PC-9 (cell line): ENCODE data around the gene PRXL2B. TPM values are rescaled to one million over a fixed set of nuclear protein-coding genes. Genes with fewer than 3 reads are reported as not detected.

ENCODE experiments used
- BruUV-seq: library from RNA; stranded (reverse); fragments of 400-500 nt; replicated peaks from 2 replicates; lab custom pipeline; 2021; lab: Mats Ljungman, UMichigan
- CTCF ChIA-PET: fragments of 300-600 bp; sonication (Branson Sonifier 250); formaldehyde crosslinking; loops from one replicate; lab custom pipeline; 2022; ENCODE audit warnings: antibody characterized with exemption; lab: Charles Lee
- POLR2A ChIA-PET: fragments of 300-600 bp; sonication (Branson Sonifier 250); formaldehyde crosslinking; loops from one replicate; lab custom pipeline; 2022; ENCODE audit warnings: antibody characterized with exemption; ENCODE audit not compliant: unreplicated experiment; lab: Charles Lee
- DNase-seq, 2 experiments: peaks; one replicate each; pipeline versions ENCODE4 v3.0.0 to v3.0.0-alpha.2; 2015 to 2022; ENCODE audit warnings: mixed read lengths in 1 of 2
- H2AFZ ChIP-seq: fragments of 200-600 bp; sonication (generic); 2 replicates; pipeline ENCODE4 v1.8.1; 2017; ENCODE audit warnings: antibody characterized with exemption
- H3F3A ChIP-seq: fragments of 200-600 bp; sonication (generic); 2 replicates; pipeline ENCODE4 v1.8.1; 2017; ENCODE audit warnings: antibody characterized with exemption, mild to moderate bottlenecking, low read depth; ENCODE audit not compliant: insufficient read depth
- H3K27ac ChIP-seq: fragments of 200-600 bp; sonication (generic); 2 replicates; pipeline ENCODE4 v1.6.1; 2016; ENCODE audit warnings: mixed run types
- H3K27me3 ChIP-seq: fragments of 200-600 bp; sonication (generic); 2 replicates; pipeline ENCODE4 v1.6.1; 2016; ENCODE audit warnings: low read depth, mixed run types; ENCODE audit not compliant: insufficient read depth
- H3K36me3 ChIP-seq: fragments of 200-600 bp; sonication (generic); 2 replicates; pipeline ENCODE4 v1.6.1; 2016; ENCODE audit warnings: low read depth, mixed run types
- H3K4me1 ChIP-seq: fragments of 200-600 bp; sonication (generic); replicated peaks from 2 replicates; pipeline ENCODE4 v1.6.1; 2016; ENCODE audit warnings: mixed run types; ENCODE audit not compliant: insufficient read depth
- H3K4me2 ChIP-seq: fragments of 200-600 bp; sonication (generic); 2 replicates; pipeline ENCODE4 v1.6.1; 2017; ENCODE audit warnings: mixed run types
- H3K4me3 ChIP-seq: fragments of 200-600 bp; sonication (generic); 2 replicates; pipeline ENCODE4 v1.6.1; 2016; ENCODE audit warnings: mixed run types
- H3K79me2 ChIP-seq: fragments of 200-600 bp; sonication (generic); 2 replicates; pipeline ENCODE4 v1.6.1; 2017; ENCODE audit warnings: low read depth, mixed run types
- H3K9me2 ChIP-seq: fragments of 200-600 bp; sonication (generic); 2 replicates; pipeline ENCODE4 v1.8.1; 2017; ENCODE audit warnings: mild to moderate bottlenecking; ENCODE audit not compliant: insufficient read depth
- H3K9me3 ChIP-seq: fragments of 200-600 bp; sonication (generic); 2 replicates; pipeline ENCODE4 v1.8.1; 2016; ENCODE audit warnings: low read depth; ENCODE audit not compliant: insufficient read depth
- H4K20me1 ChIP-seq: fragments of 200-600 bp; sonication (generic); 2 replicates; pipeline ENCODE4 v1.8.1; 2017; ENCODE audit not compliant: insufficient read depth
- EZH2 ChIP-seq: fragments of 200-600 bp; sonication (generic); IDR thresholded peaks from 2 replicates; pipeline ENCODE4 v1.8.0; 2017; ENCODE audit warnings: antibody characterized with exemption, low read depth
- intact Hi-C: fragments of 100-400 bp; cut with micrococcal nuclease; formaldehyde crosslinking; loops from one replicate; pipeline ENCODE4 v1.10.0; 2022; ENCODE audit not compliant: unreplicated experiment
- total RNA-seq: library from RNA; stranded (reverse); gene quantifications from 2 replicates; pipeline ENCODE4 v1.2.3, GENCODE V29; 2021
- TF ChIP-seq, protein P1 (sequence below): fragments of 200-600 bp; sonication (generic); conservative IDR thresholded peaks from 2 replicates; pipeline ENCODE4 v1.6.1; 2017; ENCODE audit warnings: mixed run types, antibody characterized with exemption, mild to moderate bottlenecking, moderate library complexity

Gene PRXL2B
- total RNA-seq, 1 experiment from 2014 or later, result 26.1 TPM

DNA sequence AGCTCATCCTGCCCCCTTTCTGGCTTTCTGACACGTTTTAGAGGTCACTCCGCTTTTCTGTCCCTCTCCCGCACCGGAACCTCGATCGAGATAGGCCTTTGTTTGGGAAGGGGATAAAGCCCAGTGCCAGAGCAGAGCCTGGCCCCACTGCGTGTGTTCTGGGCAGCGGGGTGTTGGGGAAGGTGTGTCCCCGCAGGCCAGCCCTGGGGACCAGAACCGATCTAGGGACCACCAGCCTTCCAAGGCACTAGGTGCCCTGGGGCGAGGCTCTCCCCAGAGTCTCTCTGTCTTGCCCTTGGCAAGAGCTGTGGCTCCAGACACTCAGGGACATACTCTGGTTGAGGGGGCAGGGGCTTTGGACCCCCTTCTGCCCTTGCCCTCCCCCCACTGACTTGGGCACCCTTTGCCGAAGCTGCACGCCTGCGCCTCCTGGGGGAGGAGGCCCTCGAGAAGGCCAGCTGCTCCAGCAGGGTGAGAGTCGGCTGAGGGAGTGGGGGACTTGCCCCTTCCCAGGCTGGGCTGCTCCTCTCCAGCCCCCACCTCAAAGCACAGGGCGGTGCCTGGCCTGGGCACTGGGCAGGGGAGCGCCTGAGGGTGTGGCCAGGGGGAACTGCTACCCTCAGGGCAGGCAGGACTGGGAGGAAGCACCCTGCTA lies 16.4 kb downstream of the PRXL2B start:
- no TSS peak for BruUV-seq
- Histone ChIP-seq H4K20me1 (no peaks in the 10 kb centered on the region), H3K27me3 (peaks cover 88% of the 10 kb centered on the region), H3K9me2 (no peaks in the 10 kb centered on the region), H3K4me3 (no peak overlapping the region), H3K79me2 (no peaks in the 10 kb centered on the region), H3K4me1 (no peaks in the 10 kb centered on the region), H3K4me2 (no peak overlapping the region), H3F3A (no peaks in the 10 kb centered on the region), H3K9me3 (no peaks in the 10 kb centered on the region), H3K36me3 (no peaks in the 10 kb centered on the region), H3K27ac (no peak overlapping the region), H2AFZ (no peak overlapping the region)
- POLR2A ChIA-PET, result no interaction called here
- TF ChIP-seq, protein P1, sequence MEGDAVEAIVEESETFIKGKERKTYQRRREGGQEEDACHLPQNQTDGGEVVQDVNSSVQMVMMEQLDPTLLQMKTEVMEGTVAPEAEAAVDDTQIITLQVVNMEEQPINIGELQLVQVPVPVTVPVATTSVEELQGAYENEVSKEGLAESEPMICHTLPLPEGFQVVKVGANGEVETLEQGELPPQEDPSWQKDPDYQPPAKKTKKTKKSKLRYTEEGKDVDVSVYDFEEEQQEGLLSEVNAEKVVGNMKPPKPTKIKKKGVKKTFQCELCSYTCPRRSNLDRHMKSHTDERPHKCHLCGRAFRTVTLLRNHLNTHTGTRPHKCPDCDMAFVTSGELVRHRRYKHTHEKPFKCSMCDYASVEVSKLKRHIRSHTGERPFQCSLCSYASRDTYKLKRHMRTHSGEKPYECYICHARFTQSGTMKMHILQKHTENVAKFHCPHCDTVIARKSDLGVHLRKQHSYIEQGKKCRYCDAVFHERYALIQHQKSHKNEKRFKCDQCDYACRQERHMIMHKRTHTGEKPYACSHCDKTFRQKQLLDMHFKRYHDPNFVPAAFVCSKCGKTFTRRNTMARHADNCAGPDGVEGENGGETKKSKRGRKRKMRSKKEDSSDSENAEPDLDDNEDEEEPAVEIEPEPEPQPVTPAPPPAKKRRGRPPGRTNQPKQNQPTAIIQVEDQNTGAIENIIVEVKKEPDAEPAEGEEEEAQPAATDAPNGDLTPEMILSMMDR, result no peak
- no peak for TF ChIP-seq EZH2
- intact Hi-C loops, result no loop called here
- no peak for DNase-seq
- CTCF ChIA-PET, result interaction anchor here (0.5 to 0.6 kb wide), 2 partner anchors 10 to 13 kb away, joined by 3 read pairs; no protein-coding TSS in a partner anchor

DNA sequence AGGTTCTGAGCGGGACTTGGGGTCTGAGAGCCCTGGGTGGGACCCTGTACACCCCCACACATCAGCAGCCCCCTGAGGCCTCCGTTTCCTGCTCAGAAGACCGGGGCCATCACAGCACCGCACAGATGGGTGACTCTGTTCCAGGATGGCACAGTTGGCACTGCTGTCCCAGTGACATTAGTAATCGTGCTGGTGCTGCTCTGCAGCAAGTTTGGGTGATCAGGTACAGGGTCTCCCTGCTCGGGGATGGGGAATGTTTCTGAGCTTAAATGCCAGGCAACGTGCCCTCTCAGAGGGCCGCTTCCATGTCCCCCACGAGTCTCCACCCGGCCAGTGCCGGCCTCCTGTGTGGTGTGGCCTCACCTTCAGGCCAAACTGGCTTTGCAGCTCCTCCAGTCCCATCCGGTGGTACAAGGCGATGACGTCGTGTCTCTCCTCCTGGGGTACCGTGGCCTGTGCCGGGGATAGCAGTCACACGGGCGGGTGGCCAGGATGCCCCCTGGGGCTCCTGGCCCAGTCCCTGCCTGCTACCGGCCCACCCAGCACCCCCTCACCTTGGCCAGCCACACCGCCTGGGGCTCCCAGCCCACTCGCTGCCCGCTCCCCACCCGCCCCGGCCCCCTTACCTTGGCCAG lies 17.1 kb downstream of the PRXL2B start:
- Histone ChIP-seq H4K20me1 (no peaks in the 10 kb centered on the region), H3K9me2 (no peaks in the 10 kb centered on the region), H3K4me3 (no peak overlapping the region), H3K27me3 (peaks cover 82% of the 10 kb centered on the region), H3K9me3 (no peaks in the 10 kb centered on the region), H3K4me1 (no peaks in the 10 kb centered on the region), H2AFZ (no peak overlapping the region), H3F3A (peaks cover 4% of the 10 kb centered on the region; the same call in 1 of the 2 replicates), H3K27ac (no peak overlapping the region), H3K4me2 (no peak overlapping the region), H3K79me2 (no peaks in the 10 kb centered on the region), H3K36me3 (no peaks in the 10 kb centered on the region)
- POLR2A ChIA-PET, result no interaction called here
- DNase-seq, result no peak
- BruUV-seq, result no TSS peak
- TF ChIP-seq EZH2, result no peak
- TF ChIP-seq, protein P1, result no peak
- CTCF ChIA-PET, result interaction anchor here (0.5 kb wide), 1 partner anchor 13 kb away, joined by 3 read pairs; no protein-coding TSS in a partner anchor
- intact Hi-C loops, result no loop called here

DNA sequence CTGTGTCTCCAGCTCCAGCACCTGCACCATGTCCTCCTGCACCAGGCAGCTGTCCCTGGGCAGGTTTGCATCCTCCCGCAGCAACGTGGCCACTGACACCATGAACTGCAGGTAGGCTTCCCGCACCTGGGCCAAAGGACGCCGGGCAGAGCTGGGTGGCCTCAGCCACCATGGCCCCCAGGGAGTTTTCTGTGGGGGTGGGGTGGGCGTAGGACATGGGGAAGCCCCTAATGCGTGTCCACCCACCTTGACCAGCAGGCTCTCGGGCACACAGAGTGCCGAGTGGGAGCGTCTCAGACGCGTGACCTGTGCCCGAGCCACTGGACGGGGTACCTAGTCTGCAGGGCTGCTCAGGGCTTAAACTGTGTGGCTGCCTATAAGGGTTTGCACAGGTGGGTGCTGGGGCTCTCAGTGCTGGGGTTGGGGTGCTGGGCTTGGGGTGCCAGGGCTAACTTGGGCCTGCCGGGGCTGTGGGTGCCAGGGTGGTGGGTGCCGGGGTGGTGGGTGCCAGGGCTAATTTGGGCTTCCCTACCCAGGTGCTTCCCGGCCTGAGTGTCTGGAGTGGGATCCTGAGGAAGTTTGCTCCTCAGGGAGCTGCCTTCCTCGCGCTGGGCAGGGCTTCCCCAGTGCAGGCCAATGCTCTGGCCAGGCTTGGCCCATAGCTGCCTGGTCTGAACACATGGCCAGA lies 17.7 kb downstream of the PRXL2B start:
- intact Hi-C loops, result no loop called here
- no TSS peak for BruUV-seq
- CTCF ChIA-PET, result no interaction called here
- POLR2A ChIA-PET, result no interaction called here
- Histone ChIP-seq H3K27me3 (peaks cover 76% of the 10 kb centered on the region), H3K79me2 (no peaks in the 10 kb centered on the region), H3K36me3 (no peaks in the 10 kb centered on the region), H3K4me3 (no peak overlapping the region), H3K9me3 (no peaks in the 10 kb centered on the region), H2AFZ (no peak overlapping the region), H3F3A (peaks cover 5% of the 10 kb centered on the region; the same call in 1 of the 2 replicates), H3K4me2 (no peak overlapping the region), H3K9me2 (no peaks in the 10 kb centered on the region), H3K4me1 (no peaks in the 10 kb centered on the region), H4K20me1 (no peaks in the 10 kb centered on the region), H3K27ac (no peak overlapping the region)
- no peak for TF ChIP-seq EZH2
- TF ChIP-seq, protein P1, result no peak
- DNase-seq, result no peak
